NB4 (cell line): ENCODE measurements around the gene UCMA.
"Not testable (repeated sequence)": the region's sequence is repeated elsewhere in the genome, so short reads cannot be mapped to it uniquely, and the experiment has no call there.

ENCODE experiments used
- CTCF ChIP-seq: IDR thresholded peaks from one replicate; pipeline ENCODE4 v1.5.1; 2012; ENCODE audit warnings: low read depth, low read length
- POLR2A ChIP-seq: IDR thresholded peaks from 2 replicates; pipeline ENCODE4 v1.6.1; 2011; ENCODE audit warnings: mild to moderate bottlenecking; ENCODE audit not compliant: insufficient read length; ENCODE audit errors: extremely low read depth
- TF ChIP-seq, protein P1 (sequence below): IDR thresholded peaks from 2 replicates; pipeline ENCODE4 v1.6.1; 2011; ENCODE audit warnings: low read depth, low read length

DNA sequence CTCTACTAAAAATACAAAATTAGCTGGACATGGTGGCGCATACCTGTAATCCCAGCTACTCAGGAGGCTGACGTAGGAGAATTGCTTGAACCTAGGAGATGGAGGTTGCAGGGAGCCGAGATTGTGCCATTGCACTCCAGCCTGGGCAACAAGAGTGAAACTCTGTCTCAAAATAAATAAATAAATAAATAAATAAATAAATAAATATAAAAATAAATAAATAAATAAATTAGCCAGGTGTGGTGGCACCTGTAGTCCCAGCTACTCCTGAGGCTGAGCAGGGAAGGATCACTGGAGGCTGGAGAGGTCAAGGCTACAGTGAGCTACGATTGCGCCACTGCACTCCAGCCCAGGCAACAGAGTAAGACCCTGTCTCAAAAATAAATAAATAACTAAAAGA is 8.1 kb upstream of the UCMA start:
- TF ChIP-seq CTCF, POLR2A: not testable (repeated sequence)
- TF ChIP-seq, protein P1, sequence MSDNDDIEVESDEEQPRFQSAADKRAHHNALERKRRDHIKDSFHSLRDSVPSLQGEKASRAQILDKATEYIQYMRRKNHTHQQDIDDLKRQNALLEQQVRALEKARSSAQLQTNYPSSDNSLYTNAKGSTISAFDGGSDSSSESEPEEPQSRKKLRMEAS: not testable (repeated sequence)
